Breast epithelium (tissue), 3 donors: Measurements from ENCODE around the gene ANGPTL2.

Experiments used
- POLR2A ChIP-seq: fragments of 450-650 bp; IDR thresholded peaks from one replicate; pipeline ENCODE4 v1.6.1; 2016; ENCODE audit warnings: antibody characterized with exemption, mild to moderate bottlenecking, moderate library complexity
- POLR2AphosphoS5 ChIP-seq, 3 donors: sonication (generic); formaldehyde crosslinking; IDR thresholded peaks; one replicate each; pipeline ENCODE4 v1.6.1; 2017; ENCODE audit warnings: antibody characterized with exemption in 3 of 3
- TF ChIP-seq, protein P1 (sequence below), 3 donors: fragments of 450-650 bp; IDR thresholded peaks; one replicate each; pipeline ENCODE4 v1.5.1; 2016 to 2017; ENCODE audit warnings: antibody characterized with exemption in 3 of 3, mild to moderate bottlenecking in 3 of 3, moderate library complexity in 3 of 3

DNA sequence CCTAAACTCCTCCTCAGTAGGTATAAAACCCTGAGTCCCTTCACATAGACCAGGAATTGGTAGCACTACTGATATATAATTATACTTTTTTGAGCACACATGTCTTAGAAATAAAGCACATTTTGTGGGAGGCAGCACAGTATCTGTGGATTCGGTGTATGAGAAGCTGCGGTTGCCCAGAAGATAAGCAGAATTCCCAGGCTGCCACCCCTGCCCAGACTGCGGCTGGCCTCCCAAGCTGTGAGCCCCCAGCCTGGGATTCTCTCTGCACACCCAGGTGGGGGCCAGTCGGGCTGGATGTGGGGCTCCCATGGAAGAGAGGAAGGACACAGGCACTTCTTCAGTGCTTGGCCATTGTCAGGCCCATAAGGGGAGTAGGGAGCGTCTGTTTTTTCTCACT lies 25.6 kb upstream of the ANGPTL2 start:
- TF ChIP-seq, protein P1, sequence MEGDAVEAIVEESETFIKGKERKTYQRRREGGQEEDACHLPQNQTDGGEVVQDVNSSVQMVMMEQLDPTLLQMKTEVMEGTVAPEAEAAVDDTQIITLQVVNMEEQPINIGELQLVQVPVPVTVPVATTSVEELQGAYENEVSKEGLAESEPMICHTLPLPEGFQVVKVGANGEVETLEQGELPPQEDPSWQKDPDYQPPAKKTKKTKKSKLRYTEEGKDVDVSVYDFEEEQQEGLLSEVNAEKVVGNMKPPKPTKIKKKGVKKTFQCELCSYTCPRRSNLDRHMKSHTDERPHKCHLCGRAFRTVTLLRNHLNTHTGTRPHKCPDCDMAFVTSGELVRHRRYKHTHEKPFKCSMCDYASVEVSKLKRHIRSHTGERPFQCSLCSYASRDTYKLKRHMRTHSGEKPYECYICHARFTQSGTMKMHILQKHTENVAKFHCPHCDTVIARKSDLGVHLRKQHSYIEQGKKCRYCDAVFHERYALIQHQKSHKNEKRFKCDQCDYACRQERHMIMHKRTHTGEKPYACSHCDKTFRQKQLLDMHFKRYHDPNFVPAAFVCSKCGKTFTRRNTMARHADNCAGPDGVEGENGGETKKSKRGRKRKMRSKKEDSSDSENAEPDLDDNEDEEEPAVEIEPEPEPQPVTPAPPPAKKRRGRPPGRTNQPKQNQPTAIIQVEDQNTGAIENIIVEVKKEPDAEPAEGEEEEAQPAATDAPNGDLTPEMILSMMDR (IDR thresholded peaks at IDR 0.05), result no peak
- TF ChIP-seq POLR2A, result no peak
- TF ChIP-seq POLR2AphosphoS5 (IDR thresholded peaks at IDR 0.05), result no peak
